NT2/D1 (cell line): Measurements from ENCODE around the gene KIF3A.

Experiments used
- SUZ12 ChIP-seq: IDR thresholded peaks from 2 replicates; pipeline ENCODE4 v1.6.1; 2011; ENCODE audit not compliant: insufficient read length, insufficient read depth; ENCODE audit errors: extremely low read depth
- ZNF274 ChIP-seq: IDR thresholded peaks from 2 replicates; pipeline ENCODE4 v1.6.1; 2011; ENCODE audit warnings: mild to moderate bottlenecking, low read depth, low read length

GRCh38 chr5:132766806-132767055, 29.4 kb upstream of the KIF3A start:
- no peak for TF ChIP-seq SUZ12
- TF ChIP-seq ZNF274, result no peak
